DND-41 (cell line): ENCODE results near the gene TAAR5.

ENCODE experiments used
- CTCF ChIP-seq: IDR thresholded peaks from 2 replicates; pipeline ENCODE4 v1.5.1; 2012; ENCODE audit warnings: borderline replicate concordance, low read length, moderate library complexity, mild to moderate bottlenecking; ENCODE audit not compliant: poor library complexity, severe bottlenecking; ENCODE audit errors: extremely low read depth
- EZH2 ChIP-seq: IDR thresholded peaks from 3 replicates; pipeline ENCODE4 v1.6.1; 2012; ENCODE audit warnings: borderline replicate concordance, low read depth, mild to moderate bottlenecking, moderate library complexity, low read length, inconsistent platforms; ENCODE audit not compliant: severe bottlenecking

- no peak for TF ChIP-seq CTCF
- no peak for TF ChIP-seq EZH2
Observed at GRCh38 chr6:132569170-132569569, 20.4 kb downstream of the TAAR5 start.
